MM.1S (cell line): ENCODE measurements around the gene RAB10.

Experiments used
- DNase-seq: peaks from one replicate; pipeline ENCODE4 v3.0.0-alpha.2; 2015
- H2AFZ ChIP-seq: fragments of 300-600 bp; sonication (generic); 2 replicates; pipeline ENCODE4 v1.6.0; 2016; ENCODE audit warnings: antibody characterized with exemption, low read length
- H3F3A ChIP-seq: fragments of 300-600 bp; sonication (generic); 2 replicates; pipeline ENCODE4 v1.6.1; 2016; ENCODE audit warnings: mild to moderate bottlenecking, antibody characterized with exemption, low read length, moderate library complexity, mixed read lengths; ENCODE audit not compliant: insufficient read depth
- H3K27ac ChIP-seq: fragments of 300-600 bp; sonication (generic); 2 replicates; pipeline ENCODE4 v1.5.1; 2016; ENCODE audit warnings: mild to moderate bottlenecking, low read length
- H3K27me3 ChIP-seq: fragments of 300-600 bp; sonication (generic); replicated peaks from 2 replicates; pipeline ENCODE4 v1.6.0; 2016; ENCODE audit warnings: low read length; ENCODE audit not compliant: insufficient read depth
- H3K36me3 ChIP-seq: fragments of 300-600 bp; sonication (generic); replicated peaks from 2 replicates; pipeline ENCODE4 v1.6.1; 2016; ENCODE audit warnings: mild to moderate bottlenecking, low read length, mixed read lengths; ENCODE audit not compliant: insufficient read depth
- H3K4me1 ChIP-seq: fragments of 300-600 bp; sonication (generic); 2 replicates; pipeline ENCODE4 v1.6.1; 2016; ENCODE audit warnings: low read length, mixed read lengths
- H3K4me2 ChIP-seq: fragments of 300-600 bp; sonication (generic); 2 replicates; pipeline ENCODE4 v1.6.0; 2016; ENCODE audit warnings: low read depth, low read length
- H3K4me3 ChIP-seq: fragments of 300-600 bp; sonication (generic); 2 replicates; pipeline ENCODE4 v1.5.1; 2016; ENCODE audit warnings: low read length, mixed read lengths
- H3K79me2 ChIP-seq: fragments of 300-600 bp; sonication (generic); 2 replicates; pipeline ENCODE4 v1.6.1; 2016; ENCODE audit warnings: mixed run types, low read length, mixed read lengths
- H3K9ac ChIP-seq: fragments of 300-600 bp; sonication (generic); 2 replicates; pipeline ENCODE4 v1.6.1; 2016; ENCODE audit warnings: low read length, mixed read lengths
- H3K9me2 ChIP-seq: fragments of 300-600 bp; sonication (generic); replicated peaks from 2 replicates; pipeline ENCODE4 v1.6.1; 2016; ENCODE audit warnings: mild to moderate bottlenecking, low read length, mixed read lengths; ENCODE audit not compliant: insufficient read depth
- H3K9me3 ChIP-seq: fragments of 300-600 bp; sonication (generic); replicated peaks from 2 replicates; pipeline ENCODE4 v1.6.1; 2016; ENCODE audit warnings: mild to moderate bottlenecking, low read length, mixed read lengths; ENCODE audit not compliant: insufficient read depth
- H4K20me1 ChIP-seq: fragments of 300-600 bp; sonication (generic); 2 replicates; pipeline ENCODE4 v1.6.1; 2016; ENCODE audit warnings: mild to moderate bottlenecking, low read length, moderate library complexity, mixed read lengths; ENCODE audit not compliant: insufficient read depth
- CTCF ChIP-seq: fragments of 300-600 bp; sonication (generic); IDR thresholded peaks from 2 replicates; pipeline ENCODE4 v1.5.1; 2016; ENCODE audit warnings: antibody characterized with exemption, low read length, mixed read lengths
- EZH2 ChIP-seq: fragments of 300-600 bp; sonication (generic); optimal IDR thresholded peaks from 2 replicates; pipeline ENCODE3; 2017; ENCODE audit warnings: low read depth, mild to moderate bottlenecking, antibody characterized with exemption, low read length, mixed read lengths
- EZH2phosphoT487 ChIP-seq: fragments of 300-600 bp; sonication (generic); IDR thresholded peaks from 2 replicates; pipeline ENCODE4 v1.6.1; 2018; ENCODE audit warnings: antibody characterized with exemption, low read length

Gene RAB10

GRCh38 chr2:26144031-26144430 is 110.1 kb downstream of the RAB10 start:
- Histone ChIP-seq H3K27ac (no peak overlapping the region), H3K4me1 (no peaks in the 10 kb centered on the region), H2AFZ (no peak overlapping the region), H3K27me3 (no peaks in the 10 kb centered on the region), H3K9ac (no peak overlapping the region), H3K4me2 (no peak overlapping the region), H3K36me3 (no peaks in the 10 kb centered on the region), H3F3A (no peaks in the 10 kb centered on the region), H3K9me2 (no peaks in the 10 kb centered on the region), H3K9me3 (no peaks in the 10 kb centered on the region), H3K79me2 (no peaks in the 10 kb centered on the region), H4K20me1 (no peaks in the 10 kb centered on the region), H3K4me3 (no peak overlapping the region)
- TF ChIP-seq EZH2 (no peak), CTCF (no peak), EZH2phosphoT487 (no peak)
- DNase-seq = no peak

- peak; percentile 67 for DNase-seq
- Histone ChIP-seq H3K9me3 (no peaks in the 10 kb centered on the region), H3K79me2 (no peaks in the 10 kb centered on the region), H3K4me1 (no peaks in the 10 kb centered on the region), H2AFZ (no peak overlapping the region), H3F3A (no peaks in the 10 kb centered on the region), H3K27me3 (no peaks in the 10 kb centered on the region), H3K9ac (no peak overlapping the region), H3K4me2 (no peak overlapping the region), H4K20me1 (no peaks in the 10 kb centered on the region), H3K9me2 (no peaks in the 10 kb centered on the region), H3K4me3 (no peak overlapping the region), H3K27ac (no peak overlapping the region), H3K36me3 (no peaks in the 10 kb centered on the region)
- TF ChIP-seq CTCF (peak; percentile 71), EZH2 (no peak)
These were observed 111.2 kb downstream of the RAB10 start for GRCh38 chr2:26144953-26145680.

- Histone ChIP-seq H3K4me3 (no peak overlapping the region), H3K27ac (no peak overlapping the region), H3K79me2 (no peaks in the 10 kb centered on the region), H3K9me2 (no peaks in the 10 kb centered on the region), H3K36me3 (no peaks in the 10 kb centered on the region), H4K20me1 (no peaks in the 10 kb centered on the region), H3K4me2 (no peak overlapping the region), H3F3A (no peaks in the 10 kb centered on the region), H2AFZ (no peak overlapping the region), H3K27me3 (no peaks in the 10 kb centered on the region), H3K4me1 (no peaks in the 10 kb centered on the region), H3K9ac (no peak overlapping the region), H3K9me3 (no peaks in the 10 kb centered on the region)
- TF ChIP-seq CTCF (no peak), EZH2phosphoT487 (no peak), EZH2 (no peak)
- DNase-seq = no peak
These were observed 114.6 kb downstream of the RAB10 start for GRCh38 chr2:26148501-26148900.
